ENCODE results near the gene TMEM30A. TPM values are rescaled to one million over a fixed set of nuclear protein-coding genes. Genes with fewer than 3 reads are reported as not detected.

Gene TMEM30A
- total RNA-seq, 1 experiment from 2014 or later, result 65.2 TPM

DNA sequence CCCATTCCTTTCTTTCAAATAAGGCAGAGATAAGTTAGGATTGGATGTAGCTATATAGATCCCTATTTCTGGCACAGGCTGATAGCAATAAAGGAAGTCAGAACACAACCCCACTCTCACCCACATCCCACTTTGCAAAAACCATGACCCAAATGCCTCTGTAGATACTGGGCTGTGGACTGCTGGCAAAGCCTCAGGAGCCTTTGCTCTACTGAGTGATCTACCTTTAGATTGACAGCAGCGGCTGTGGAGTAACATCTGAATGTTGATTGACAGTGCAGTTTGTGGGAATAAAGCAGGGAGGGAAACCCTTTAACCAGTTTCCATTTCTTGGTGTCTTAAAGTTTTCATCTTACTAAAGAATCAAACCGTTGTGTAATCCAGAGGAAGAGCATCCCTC lies 6.7 kb upstream of the TMEM30A start:
- DNase-seq, result no peak
- Histone ChIP-seq H3K23me2 (ENCODE audit: insufficient read length, low read depth, low read length, poor library complexity, severe bottlenecking) (no peaks in the 10 kb centered on the region), H3K14ac (ENCODE audit: insufficient read depth, low read length) (no peak overlapping the region), H2BK12ac (ENCODE audit: insufficient read length, low read depth, low read length) (no peak overlapping the region), H2AK5ac (ENCODE audit: insufficient read length, low read length) (no peak overlapping the region), H3K23ac (ENCODE audit: insufficient read length, low read depth, low read length) (no peak overlapping the region), H4K8ac (replicated peaks; ENCODE audit: insufficient read length, low read depth, low read length) (no peak overlapping the region), H3K27ac (ENCODE audit: insufficient read length, low read depth, low read length) (no peak overlapping the region), H3K9ac (ENCODE audit: extremely low read depth, insufficient read length, low read length) (no peak overlapping the region), H3K56ac (ENCODE audit: insufficient read length, low read depth, low read length) (no peak overlapping the region), H3K4me1 (ENCODE audit: insufficient read depth, low read length) (peaks cover 2% of the 10 kb centered on the region; the same call in 1 of the 2 replicates), H3T11ph (ENCODE audit: low read length) (no peak overlapping the region), H2BK5ac (ENCODE audit: insufficient read length, low read length) (no peak overlapping the region), H2AFZ (ENCODE audit: low read length) (no peak overlapping the region), H2BK15ac (ENCODE audit: low read depth, low read length) (no peak overlapping the region), H4K5ac (ENCODE audit: insufficient read length, low read depth, low read length) (no peak overlapping the region), H3K9me3 (ENCODE audit: control insufficient read depth, low read depth, low read length) (no peaks in the 10 kb centered on the region), H2BK120ac (ENCODE audit: low read depth, low read length, poor library complexity, severe bottlenecking) (no peak overlapping the region), H4K91ac (ENCODE audit: insufficient read length, low read depth, low read length) (no peak overlapping the region), H3K4me2 (ENCODE audit: insufficient read depth, insufficient read length, low read length) (no peak overlapping the region), H3K4ac (ENCODE audit: low read depth, low read length) (no peak overlapping the region), H2BK20ac (ENCODE audit: low read depth, low read length, poor library complexity, severe bottlenecking) (no peak overlapping the region), H3K79me2 (ENCODE audit: insufficient read depth, low read length) (no peaks in the 10 kb centered on the region), H3K18ac (ENCODE audit: insufficient read length, low read depth, low read length) (no peak overlapping the region), H3K27me3 (ENCODE audit: insufficient read depth, low read length) (no peaks in the 10 kb centered on the region), H3K79me1 (ENCODE audit: insufficient read depth, low read depth, low read length, poor library complexity, severe bottlenecking) (no peaks in the 10 kb centered on the region), H4K20me1 (ENCODE audit: control insufficient read depth, insufficient read depth, insufficient read length) (no peaks in the 10 kb centered on the region)
- Mint-ChIP-seq H3K4me1 (peaks cover 27 to 34% of the 10 kb centered on the region in 2 experiments), H3K9me3 (no peaks in the 10 kb centered on the region), H3K27ac (peak overlapping the region in 1 of 3 experiments; percentile 94; a peak in 2 of 7 replicates), H3K4me3 (no peak overlapping the region), H3K27me3 (ENCODE audit: low read depth) (no peaks in the 10 kb centered on the region), H3K36me3 (ENCODE audit: insufficient read depth in 1 of 3, low read depth in 3 of 3) (peaks cover 0 to 4% (median 2%) of the 10 kb centered on the region in 3 experiments; a peak in 2 of 7 replicates)
- TF ChIP-seq, protein P1, sequence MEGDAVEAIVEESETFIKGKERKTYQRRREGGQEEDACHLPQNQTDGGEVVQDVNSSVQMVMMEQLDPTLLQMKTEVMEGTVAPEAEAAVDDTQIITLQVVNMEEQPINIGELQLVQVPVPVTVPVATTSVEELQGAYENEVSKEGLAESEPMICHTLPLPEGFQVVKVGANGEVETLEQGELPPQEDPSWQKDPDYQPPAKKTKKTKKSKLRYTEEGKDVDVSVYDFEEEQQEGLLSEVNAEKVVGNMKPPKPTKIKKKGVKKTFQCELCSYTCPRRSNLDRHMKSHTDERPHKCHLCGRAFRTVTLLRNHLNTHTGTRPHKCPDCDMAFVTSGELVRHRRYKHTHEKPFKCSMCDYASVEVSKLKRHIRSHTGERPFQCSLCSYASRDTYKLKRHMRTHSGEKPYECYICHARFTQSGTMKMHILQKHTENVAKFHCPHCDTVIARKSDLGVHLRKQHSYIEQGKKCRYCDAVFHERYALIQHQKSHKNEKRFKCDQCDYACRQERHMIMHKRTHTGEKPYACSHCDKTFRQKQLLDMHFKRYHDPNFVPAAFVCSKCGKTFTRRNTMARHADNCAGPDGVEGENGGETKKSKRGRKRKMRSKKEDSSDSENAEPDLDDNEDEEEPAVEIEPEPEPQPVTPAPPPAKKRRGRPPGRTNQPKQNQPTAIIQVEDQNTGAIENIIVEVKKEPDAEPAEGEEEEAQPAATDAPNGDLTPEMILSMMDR (conservative IDR thresholded peaks at IDR 0.05), result no peak
- no CpG with 5 or more reads among the region's 2 CpGs for WGBS (ENCODE audit: extremely low coverage, insufficient read length, low lambda C conversion rate)
